GM19395 (cell line): Measurements from ENCODE around the gene RAP2A.

Source experiments
- ATAC-seq: cut with Tn5 transposase; IDR thresholded peaks from one replicate; pipeline ENCODE4 v1.9.1; 2021; ENCODE audit warnings: mild to moderate bottlenecking, moderate library complexity; ENCODE audit not compliant: unreplicated experiment

Gene RAP2A

DNA sequence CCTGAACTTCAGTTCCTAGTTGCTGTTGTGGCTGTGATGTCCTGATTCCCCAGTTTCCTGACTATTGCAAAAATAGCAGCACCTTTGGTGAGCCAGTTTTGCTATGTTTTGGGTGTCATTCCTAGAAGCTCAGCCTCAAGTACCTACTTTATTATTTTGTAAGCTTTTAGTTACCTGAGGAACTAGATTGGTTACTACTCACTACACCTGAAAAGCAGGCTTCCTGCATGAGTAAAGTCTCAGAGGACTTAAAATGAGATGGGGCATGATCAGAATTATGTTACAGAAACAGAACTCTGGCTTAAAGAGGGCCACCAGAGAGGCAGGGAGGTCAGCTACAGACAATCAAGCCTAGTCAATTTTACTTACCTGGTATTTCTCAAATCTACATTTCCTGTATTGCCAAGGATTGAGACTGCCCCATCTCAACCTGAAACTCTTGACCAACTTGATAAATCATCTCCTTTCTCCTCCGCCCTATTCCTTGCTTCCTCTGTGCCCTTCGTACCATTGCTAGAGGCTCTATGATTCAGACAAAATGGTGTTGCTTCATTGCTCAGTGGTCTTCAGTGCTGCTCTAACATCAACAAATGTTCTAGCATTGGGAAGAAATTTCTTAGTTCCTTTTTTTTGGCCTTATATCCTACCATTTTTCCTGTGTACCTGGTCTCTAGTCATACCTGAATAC is 58.9 kb downstream of the RAP2A start:
- no peak for ATAC-seq

- ATAC-seq, result no peak
Measured at GRCh38 chr13:97493456-97493855, 59.5 kb downstream of the RAP2A start.

GRCh38 chr13:97495678-97496077 is 61.7 kb downstream of the RAP2A start:
- ATAC-seq, result no peak

GRCh38 chr13:97496511-97496910 is 62.5 kb downstream of the RAP2A start:
- ATAC-seq, result no peak

GRCh38 chr13:97497400-97497799 is 63.4 kb downstream of the RAP2A start:
- ATAC-seq, result no peak

DNA sequence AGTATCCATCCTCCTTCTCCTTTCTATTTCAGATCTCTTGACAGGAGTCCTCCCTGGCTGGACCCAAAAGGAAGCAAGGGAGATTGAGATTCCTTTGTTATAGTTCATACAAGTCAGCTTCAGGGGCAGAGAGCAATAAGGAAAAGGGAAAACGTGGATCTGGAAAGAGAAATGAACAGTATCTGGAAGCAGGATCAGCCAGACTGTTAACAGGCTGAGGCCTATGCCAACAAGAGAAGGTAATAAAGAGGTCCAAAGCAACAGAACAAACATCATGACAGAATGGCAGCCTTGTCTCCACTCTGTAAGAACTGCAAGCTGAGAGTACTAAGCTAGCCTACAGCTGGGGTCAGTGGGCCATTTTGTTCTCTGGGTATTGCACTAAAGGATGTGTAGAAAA is 64.5 kb downstream of the RAP2A start:
- no peak for ATAC-seq

GRCh38 chr13:97499181-97499580 is 65.2 kb downstream of the RAP2A start:
- ATAC-seq, result no peak

- ATAC-seq, result no peak
Measured at GRCh38 chr13:97502181-97502580, 68.2 kb downstream of the RAP2A start.

DNA sequence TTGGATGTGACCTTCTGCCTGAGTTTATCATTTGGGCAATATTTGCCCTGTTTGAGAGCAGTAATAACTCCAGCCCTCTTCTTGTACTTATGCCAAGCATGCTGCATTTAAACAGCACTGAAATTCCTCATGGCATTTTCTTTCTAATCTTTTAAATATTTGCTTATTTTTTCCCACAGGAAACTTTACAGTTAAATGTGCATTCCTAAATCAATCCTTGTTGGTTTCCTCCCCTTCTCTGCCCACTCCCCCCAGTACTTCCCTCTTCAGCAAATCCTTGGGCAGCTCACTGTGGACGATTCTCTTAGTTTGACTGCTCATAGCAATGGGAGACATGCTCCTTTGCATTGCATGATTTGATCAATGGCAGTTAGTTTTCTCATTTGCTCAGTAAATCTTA is 68.7 kb downstream of the RAP2A start:
- ATAC-seq, result no peak

- ATAC-seq, result no peak
Measured at GRCh38 chr13:97505017-97505416, 71.0 kb downstream of the RAP2A start.

DNA sequence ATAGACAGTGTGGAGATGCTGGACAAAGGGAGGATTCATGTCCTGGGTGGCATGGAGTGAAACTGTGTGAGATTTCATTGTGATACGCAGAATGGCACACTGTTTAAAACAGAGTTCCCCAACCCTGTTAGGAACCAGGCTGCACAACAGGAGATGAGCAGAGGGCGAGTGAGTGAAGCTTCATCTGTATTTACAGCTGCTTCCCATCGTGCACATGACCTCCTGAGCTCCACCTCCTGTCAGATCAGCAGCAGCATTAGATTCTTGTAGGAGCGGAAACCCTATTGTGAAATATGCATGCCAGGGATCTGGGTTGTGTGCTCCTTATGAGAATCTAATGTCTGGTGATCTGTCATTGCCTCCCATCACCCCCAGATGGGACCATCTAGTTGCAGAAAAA is 72.5 kb downstream of the RAP2A start:
- no peak for ATAC-seq

DNA sequence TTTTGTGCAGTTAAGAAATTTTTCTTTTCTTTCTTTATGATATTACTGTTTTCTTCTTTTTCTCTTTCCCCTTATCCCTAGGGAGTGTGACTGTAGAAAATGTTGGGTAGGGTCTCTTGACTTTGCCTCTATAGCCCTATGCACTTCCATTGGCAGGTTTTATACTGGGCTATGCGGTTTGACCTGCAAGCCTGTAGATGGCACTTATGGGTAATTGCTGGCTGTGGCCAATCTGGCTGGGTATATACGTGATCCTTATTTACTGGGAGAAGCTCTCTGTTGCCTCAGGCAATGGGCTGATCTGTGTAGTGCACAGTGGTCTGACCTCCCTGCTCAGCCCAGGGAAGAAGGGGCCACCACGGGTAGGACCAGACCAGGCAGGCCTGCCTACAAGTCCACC is 78.8 kb downstream of the RAP2A start:
- ATAC-seq, result no peak

GRCh38 chr13:97515643-97516042 is 81.7 kb downstream of the RAP2A start:
- no peak for ATAC-seq

DNA sequence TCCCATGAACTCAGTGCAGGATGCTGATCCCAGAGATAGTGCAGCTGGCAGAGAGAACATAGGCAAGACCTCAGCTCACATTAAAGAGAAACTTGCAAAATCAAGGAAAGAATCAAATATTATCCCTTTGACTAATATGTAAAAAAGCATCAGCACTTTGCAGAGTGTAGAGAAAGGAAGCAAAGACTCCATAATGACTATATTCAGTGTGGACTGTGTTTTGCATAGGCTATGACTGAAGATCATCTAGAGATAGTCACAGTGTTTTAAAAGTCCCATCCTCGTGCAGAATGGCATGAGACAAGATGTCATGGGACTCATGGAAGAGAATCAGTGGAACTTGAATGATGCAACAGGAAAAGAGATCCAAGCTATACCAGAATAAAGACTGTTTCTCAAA is 84.0 kb downstream of the RAP2A start:
- ATAC-seq, result no peak
